GM12878 (cell line): Measurements from ENCODE around the gene CFLAR. TPM values are rescaled to one million over a fixed set of nuclear protein-coding genes. Genes with fewer than 3 reads are reported as not detected.

Source experiments
- BACH1 ChIP-seq: fragments of 450-650 bp; IDR thresholded peaks from 2 replicates; pipeline ENCODE4 v1.6.1; 2017; ENCODE audit warnings: mild to moderate bottlenecking, borderline replicate concordance
- BHLHE40 ChIP-seq, 2 experiments: fragments of 450-650 bp in 1 of 2; IDR thresholded peaks; 2 replicates each; pipeline ENCODE4 v1.6.1; 2011 to 2017; ENCODE audit warnings: low read depth in 2 of 2, borderline replicate concordance in 1 of 2, improper control_type of control experiment in 1 of 2, low read length in 1 of 2, mild to moderate bottlenecking in 1 of 2
- BRCA1 ChIP-seq: IDR thresholded peaks from 2 replicates; pipeline ENCODE4 v1.6.1; 2011; ENCODE audit warnings: low read depth, low read length, improper control_type of control experiment
- EGR1 ChIP-seq, 2 experiments: IDR thresholded peaks; 1 replicate in 1 of 2; 2 replicates in 1 of 2; pipeline ENCODE4 v1.6.1; 2011 to 2012; ENCODE audit warnings: low read depth in 2 of 2, low read length in 2 of 2, borderline replicate concordance in 1 of 2, mild to moderate bottlenecking in 1 of 2, moderate library complexity in 1 of 2
- EP300 ChIP-seq, 2 experiments: fragments of 150-350 bp in 1 of 2; IDR thresholded peaks; 2 replicates each; pipeline ENCODE4 v1.6.1; 2011 to 2012; ENCODE audit warnings: low read depth in 2 of 2, low read length in 2 of 2, borderline replicate concordance in 1 of 2, improper control_type of control experiment in 1 of 2, inconsistent platforms in 1 of 2; ENCODE audit not compliant: control insufficient read depth in 1 of 2
- ESRRA ChIP-seq: IDR thresholded peaks from 2 replicates; pipeline ENCODE4 v1.6.1; 2012; ENCODE audit warnings: mild to moderate bottlenecking, low read length, improper control_type of control experiment
- FOXM1 ChIP-seq: IDR thresholded peaks from 2 replicates; pipeline ENCODE4 v1.6.1; 2012; ENCODE audit warnings: low read depth, mild to moderate bottlenecking, inconsistent platforms, low read length, moderate library complexity
- KDM1A ChIP-seq: fragments of 200-600 bp; sonication (generic); IDR thresholded peaks from 2 replicates; pipeline ENCODE4 v1.6.1; 2016; ENCODE audit warnings: borderline replicate concordance
- MEF2A ChIP-seq: IDR thresholded peaks from 2 replicates; pipeline ENCODE4 v1.6.1; 2011; ENCODE audit warnings: low read depth, mild to moderate bottlenecking, low read length, moderate library complexity; ENCODE audit not compliant: insufficient read depth
- MYB ChIP-seq: fragments of 150-350 bp; IDR thresholded peaks from 2 replicates; pipeline ENCODE4 v1.6.1; 2014; ENCODE audit warnings: mild to moderate bottlenecking, low read depth, low read length, borderline replicate concordance
- NFYB ChIP-seq: IDR thresholded peaks from 2 replicates; pipeline ENCODE4 v1.6.1; 2011; ENCODE audit warnings: low read depth, mild to moderate bottlenecking, low read length, improper control_type of control experiment, moderate library complexity; ENCODE audit not compliant: insufficient read depth
- NR2C1 ChIP-seq: fragments of 450-650 bp; IDR thresholded peaks from 2 replicates; pipeline ENCODE4 v1.6.1; 2017; ENCODE audit warnings: antibody characterized with exemption, mild to moderate bottlenecking, moderate library complexity
- PAX8 ChIP-seq: fragments of 450-650 bp; IDR thresholded peaks from 2 replicates; pipeline ENCODE4 v1.6.1; 2017; ENCODE audit warnings: mild to moderate bottlenecking, moderate library complexity
- RAD51 ChIP-seq: fragments of 450-650 bp; IDR thresholded peaks from 2 replicates; pipeline ENCODE4 v1.6.1; 2016; ENCODE audit warnings: moderate library complexity, mild to moderate bottlenecking, inconsistent platforms
- RELA ChIP-seq: fragments of 450-650 bp; IDR thresholded peaks from 2 replicates; pipeline ENCODE4 v1.8.0; 2014; ENCODE audit warnings: borderline replicate concordance; ENCODE audit not compliant: partially characterized antibody
- SPI1 ChIP-seq: IDR thresholded peaks from 2 replicates; pipeline ENCODE4 v1.6.1; 2011; ENCODE audit warnings: low read depth, mild to moderate bottlenecking, low read length, moderate library complexity, borderline replicate concordance; ENCODE audit not compliant: insufficient read depth
- SUPT20H ChIP-seq: IDR thresholded peaks from 2 replicates; pipeline ENCODE4 v1.6.1; 2011; ENCODE audit warnings: low read depth, mild to moderate bottlenecking, low read length, moderate library complexity, borderline replicate concordance; ENCODE audit not compliant: control insufficient read depth
- ZNF217 ChIP-seq: fragments of 450-650 bp; IDR thresholded peaks from 2 replicates; pipeline ENCODE4 v1.6.1; 2017; ENCODE audit warnings: antibody characterized with exemption, mild to moderate bottlenecking
- polyA plus RNA-seq, 11 experiments: library from polyadenylated mRNA; depleted of rRNA in 4 of 11; unstranded in 6 of 11; stranded (reverse) in 5 of 11; fragments of >200 nt; fragmentation: Nextera tagmentation in 4 of 11; fragmentation: Illumina TruSeq in 1 of 11; extraction: Ambion mirVana in 4 of 11; extraction: Trizol in 1 of 11; gene quantifications; 1 replicate in 1 of 11; 2 replicates in 10 of 11; pipeline versions ENCODE4 v1.2.1 to v1.2.3, GENCODE V29; 2011 to 2016; ENCODE audit warnings: inconsistent platforms in 2 of 11, missing spikeins in 2 of 11, low read depth in 1 of 11
- total RNA-seq, 4 experiments: library from RNA; depleted of rRNA in 3 of 4; stranded (reverse); fragments of >200 nt in 3 of 4; fragmentation: Illumina TruSeq in 1 of 4; extraction: Trizol in 1 of 4; gene quantifications; 2 replicates each; pipeline versions ENCODE4 v1.2.1 to v1.2.3, GENCODE V29; 2013 to 2021
- TF ChIP-seq, protein P1 (sequence below): IDR thresholded peaks from 2 replicates; pipeline ENCODE4 v1.6.1; 2011; ENCODE audit warnings: borderline replicate concordance, low read depth, mild to moderate bottlenecking, moderate library complexity, low read length; ENCODE audit not compliant: insufficient read depth, poor library complexity, severe bottlenecking
- TF ChIP-seq, protein P2 (sequence below): fragments of 450-650 bp; IDR thresholded peaks from 2 replicates; pipeline ENCODE4 v1.6.1; 2017; ENCODE audit warnings: low read depth, mild to moderate bottlenecking, moderate library complexity
- TF ChIP-seq, protein P3 (sequence below): fragments of 450-650 bp; IDR thresholded peaks from 2 replicates; pipeline ENCODE4 v1.6.1; 2017; ENCODE audit warnings: mild to moderate bottlenecking, moderate library complexity
- TF ChIP-seq, protein P4 (sequence below): IDR thresholded peaks from 2 replicates; pipeline ENCODE4 v1.6.1; 2012; ENCODE audit warnings: low read depth, low read length, improper control_type of control experiment

Gene CFLAR
- total and polyA plus RNA-seq, 10 of the 15 experiments (the other 5 are each of a cell fraction or from before 2014, with no cell fraction given) = 80.6 to 181 (median 101) TPM

DNA sequence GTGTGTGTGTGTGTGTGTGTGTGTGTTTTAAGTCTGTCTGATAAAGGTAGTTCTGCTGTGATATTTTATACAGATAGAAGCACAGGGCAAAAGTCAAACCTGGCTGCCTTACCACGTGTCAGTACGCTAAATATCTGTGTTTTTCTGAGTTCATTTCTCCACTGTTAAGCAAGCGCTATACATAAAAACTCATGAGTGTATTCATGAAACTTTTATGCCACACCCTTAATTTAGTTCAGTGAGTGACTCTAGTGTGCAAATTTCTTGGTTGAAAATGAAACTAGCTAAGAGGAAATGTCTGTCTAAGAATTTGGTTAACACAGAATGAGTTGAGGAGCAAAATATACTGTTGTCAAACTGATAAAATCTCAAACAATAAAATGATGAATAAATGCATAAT lies 78.1 kb downstream of the CFLAR start (continued):
- TF ChIP-seq BHLHE40 (IDR thresholded peaks at IDR 0.05; ENCODE audit: borderline replicate concordance in 1 of 2, low read depth in 2 of 2, low read length in 1 of 2) (peak; percentile 16 to 66; a peak in 2 of 4 replicates), PAX8 (no peak), FOXM1 (0 out of 2 replicates have a peak, but pooled peaks have one; percentile 21), NFYB (no peak), MEF2A (0 out of 2 replicates have a peak, but pooled peaks have one; percentile 8), MYB (no peak), BRCA1 (no peak), EP300 (IDR thresholded peaks at IDR 0.05; ENCODE audit: borderline replicate concordance in 1 of 2, control insufficient read depth in 1 of 2, low read depth in 2 of 2, low read length in 2 of 2) (peak; percentile 29 to 57; a peak in 2 of 4 replicates), SPI1 (peak; percentile 66; the same call in 1 of the 2 replicates), SUPT20H (no peak), ZNF217 (peak; percentile 96), EGR1 (IDR thresholded peaks at IDR 0.05; ENCODE audit: borderline replicate concordance in 1 of 2, low read depth in 2 of 2, low read length in 2 of 2) (no peak), BACH1 (no peak), RELA (no peak), NR2C1 (no peak), KDM1A (no peak), RAD51 (peak; percentile 66), ESRRA (no peak)
- TF ChIP-seq, protein P1, sequence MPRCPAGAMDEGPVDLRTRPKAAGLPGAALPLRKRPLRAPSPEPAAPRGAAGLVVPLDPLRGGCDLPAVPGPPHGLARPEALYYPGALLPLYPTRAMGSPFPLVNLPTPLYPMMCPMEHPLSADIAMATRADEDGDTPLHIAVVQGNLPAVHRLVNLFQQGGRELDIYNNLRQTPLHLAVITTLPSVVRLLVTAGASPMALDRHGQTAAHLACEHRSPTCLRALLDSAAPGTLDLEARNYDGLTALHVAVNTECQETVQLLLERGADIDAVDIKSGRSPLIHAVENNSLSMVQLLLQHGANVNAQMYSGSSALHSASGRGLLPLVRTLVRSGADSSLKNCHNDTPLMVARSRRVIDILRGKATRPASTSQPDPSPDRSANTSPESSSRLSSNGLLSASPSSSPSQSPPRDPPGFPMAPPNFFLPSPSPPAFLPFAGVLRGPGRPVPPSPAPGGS = no peak
- TF ChIP-seq, protein P2, sequence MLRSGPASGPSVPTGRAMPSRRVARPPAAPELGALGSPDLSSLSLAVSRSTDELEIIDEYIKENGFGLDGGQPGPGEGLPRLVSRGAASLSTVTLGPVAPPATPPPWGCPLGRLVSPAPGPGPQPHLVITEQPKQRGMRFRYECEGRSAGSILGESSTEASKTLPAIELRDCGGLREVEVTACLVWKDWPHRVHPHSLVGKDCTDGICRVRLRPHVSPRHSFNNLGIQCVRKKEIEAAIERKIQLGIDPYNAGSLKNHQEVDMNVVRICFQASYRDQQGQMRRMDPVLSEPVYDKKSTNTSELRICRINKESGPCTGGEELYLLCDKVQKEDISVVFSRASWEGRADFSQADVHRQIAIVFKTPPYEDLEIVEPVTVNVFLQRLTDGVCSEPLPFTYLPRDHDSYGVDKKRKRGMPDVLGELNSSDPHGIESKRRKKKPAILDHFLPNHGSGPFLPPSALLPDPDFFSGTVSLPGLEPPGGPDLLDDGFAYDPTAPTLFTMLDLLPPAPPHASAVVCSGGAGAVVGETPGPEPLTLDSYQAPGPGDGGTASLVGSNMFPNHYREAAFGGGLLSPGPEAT = peak; percentile 34; the same call in 1 of the 2 replicates
- TF ChIP-seq, protein P3, sequence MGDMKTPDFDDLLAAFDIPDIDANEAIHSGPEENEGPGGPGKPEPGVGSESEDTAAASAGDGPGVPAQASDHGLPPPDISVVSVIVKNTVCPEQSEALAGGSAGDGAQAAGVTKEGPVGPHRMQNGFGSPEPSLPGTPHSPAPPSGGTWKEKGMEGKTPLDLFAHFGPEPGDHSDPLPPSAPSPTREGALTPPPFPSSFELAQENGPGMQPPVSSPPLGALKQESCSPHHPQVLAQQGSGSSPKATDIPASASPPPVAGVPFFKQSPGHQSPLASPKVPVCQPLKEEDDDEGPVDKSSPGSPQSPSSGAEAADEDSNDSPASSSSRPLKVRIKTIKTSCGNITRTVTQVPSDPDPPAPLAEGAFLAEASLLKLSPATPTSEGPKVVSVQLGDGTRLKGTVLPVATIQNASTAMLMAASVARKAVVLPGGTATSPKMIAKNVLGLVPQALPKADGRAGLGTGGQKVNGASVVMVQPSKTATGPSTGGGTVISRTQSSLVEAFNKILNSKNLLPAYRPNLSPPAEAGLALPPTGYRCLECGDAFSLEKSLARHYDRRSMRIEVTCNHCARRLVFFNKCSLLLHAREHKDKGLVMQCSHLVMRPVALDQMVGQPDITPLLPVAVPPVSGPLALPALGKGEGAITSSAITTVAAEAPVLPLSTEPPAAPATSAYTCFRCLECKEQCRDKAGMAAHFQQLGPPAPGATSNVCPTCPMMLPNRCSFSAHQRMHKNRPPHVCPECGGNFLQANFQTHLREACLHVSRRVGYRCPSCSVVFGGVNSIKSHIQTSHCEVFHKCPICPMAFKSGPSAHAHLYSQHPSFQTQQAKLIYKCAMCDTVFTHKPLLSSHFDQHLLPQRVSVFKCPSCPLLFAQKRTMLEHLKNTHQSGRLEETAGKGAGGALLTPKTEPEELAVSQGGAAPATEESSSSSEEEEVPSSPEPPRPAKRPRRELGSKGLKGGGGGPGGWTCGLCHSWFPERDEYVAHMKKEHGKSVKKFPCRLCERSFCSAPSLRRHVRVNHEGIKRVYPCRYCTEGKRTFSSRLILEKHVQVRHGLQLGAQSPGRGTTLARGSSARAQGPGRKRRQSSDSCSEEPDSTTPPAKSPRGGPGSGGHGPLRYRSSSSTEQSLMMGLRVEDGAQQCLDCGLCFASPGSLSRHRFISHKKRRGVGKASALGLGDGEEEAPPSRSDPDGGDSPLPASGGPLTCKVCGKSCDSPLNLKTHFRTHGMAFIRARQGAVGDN = peak; percentile 22; the same call in 1 of the 2 replicates
- TF ChIP-seq, protein P4, sequence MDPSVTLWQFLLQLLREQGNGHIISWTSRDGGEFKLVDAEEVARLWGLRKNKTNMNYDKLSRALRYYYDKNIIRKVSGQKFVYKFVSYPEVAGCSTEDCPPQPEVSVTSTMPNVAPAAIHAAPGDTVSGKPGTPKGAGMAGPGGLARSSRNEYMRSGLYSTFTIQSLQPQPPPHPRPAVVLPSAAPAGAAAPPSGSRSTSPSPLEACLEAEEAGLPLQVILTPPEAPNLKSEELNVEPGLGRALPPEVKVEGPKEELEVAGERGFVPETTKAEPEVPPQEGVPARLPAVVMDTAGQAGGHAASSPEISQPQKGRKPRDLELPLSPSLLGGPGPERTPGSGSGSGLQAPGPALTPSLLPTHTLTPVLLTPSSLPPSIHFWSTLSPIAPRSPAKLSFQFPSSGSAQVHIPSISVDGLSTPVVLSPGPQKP = no peak
